Tibial nerve (tissue), 3 donors: ENCODE results near the gene PERM1.

Source experiments
- POLR2A ChIP-seq, 2 donors: fragments of 450-650 bp; IDR thresholded peaks; one replicate each; pipeline ENCODE4 v1.6.1; 2017; ENCODE audit warnings: antibody characterized with exemption in 2 of 2, mild to moderate bottlenecking in 2 of 2, moderate library complexity in 2 of 2
- TF ChIP-seq, protein P1 (sequence below), 5 experiments: fragments of 200-600 bp in 3 of 5; fragments of 450-650 bp in 2 of 5; sonication (generic) in 3 of 5; IDR thresholded peaks; one replicate each; pipeline ENCODE4 v1.5.1; 2016 to 2019; ENCODE audit warnings: antibody characterized with exemption in 5 of 5, mild to moderate bottlenecking in 3 of 5, moderate library complexity in 2 of 5

DNA sequence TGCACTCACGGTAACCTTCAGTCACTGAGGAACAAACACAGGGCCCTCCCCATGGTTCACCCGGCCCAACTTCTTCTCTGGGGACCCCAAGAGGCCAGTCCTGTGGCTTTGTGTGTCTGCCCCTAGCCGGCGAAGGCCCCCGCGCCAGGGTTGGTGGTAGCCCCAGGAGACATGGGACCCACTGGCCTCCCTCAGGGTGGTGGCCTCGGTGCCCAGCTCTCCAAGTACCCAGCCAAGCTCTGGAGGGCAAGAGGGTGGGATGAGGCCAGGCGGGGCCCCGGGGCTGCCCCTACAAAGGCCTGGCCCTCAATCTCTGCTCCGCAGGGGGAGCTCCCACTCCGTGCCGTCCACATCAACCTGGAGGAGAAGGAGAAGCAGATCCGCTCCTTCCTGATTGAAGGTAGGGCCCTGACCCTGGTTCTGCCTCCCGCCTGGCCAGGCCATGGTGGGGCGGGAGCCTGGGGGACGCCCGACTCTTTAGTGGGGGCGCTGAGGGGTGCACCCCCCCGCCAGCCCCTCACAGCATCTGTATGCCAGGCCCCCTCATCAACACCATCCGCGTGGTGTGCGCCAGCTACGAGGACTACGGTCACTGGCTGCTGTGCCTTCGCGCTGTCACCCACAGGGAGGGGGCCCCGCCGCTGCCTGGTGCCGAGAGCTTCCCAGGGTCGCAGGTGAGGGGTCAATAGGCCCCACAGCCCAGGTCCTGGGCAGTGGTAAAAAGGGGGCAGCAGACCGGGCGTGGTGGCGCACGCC lies 10.0 kb downstream of the PERM1 start:
- TF ChIP-seq POLR2A (IDR thresholded peaks at IDR 0.05), result no peak
- TF ChIP-seq, protein P1, sequence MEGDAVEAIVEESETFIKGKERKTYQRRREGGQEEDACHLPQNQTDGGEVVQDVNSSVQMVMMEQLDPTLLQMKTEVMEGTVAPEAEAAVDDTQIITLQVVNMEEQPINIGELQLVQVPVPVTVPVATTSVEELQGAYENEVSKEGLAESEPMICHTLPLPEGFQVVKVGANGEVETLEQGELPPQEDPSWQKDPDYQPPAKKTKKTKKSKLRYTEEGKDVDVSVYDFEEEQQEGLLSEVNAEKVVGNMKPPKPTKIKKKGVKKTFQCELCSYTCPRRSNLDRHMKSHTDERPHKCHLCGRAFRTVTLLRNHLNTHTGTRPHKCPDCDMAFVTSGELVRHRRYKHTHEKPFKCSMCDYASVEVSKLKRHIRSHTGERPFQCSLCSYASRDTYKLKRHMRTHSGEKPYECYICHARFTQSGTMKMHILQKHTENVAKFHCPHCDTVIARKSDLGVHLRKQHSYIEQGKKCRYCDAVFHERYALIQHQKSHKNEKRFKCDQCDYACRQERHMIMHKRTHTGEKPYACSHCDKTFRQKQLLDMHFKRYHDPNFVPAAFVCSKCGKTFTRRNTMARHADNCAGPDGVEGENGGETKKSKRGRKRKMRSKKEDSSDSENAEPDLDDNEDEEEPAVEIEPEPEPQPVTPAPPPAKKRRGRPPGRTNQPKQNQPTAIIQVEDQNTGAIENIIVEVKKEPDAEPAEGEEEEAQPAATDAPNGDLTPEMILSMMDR (IDR thresholded peaks at IDR 0.05), result no peak
